Esophagus muscularis mucosa (tissue), 4 donors: ENCODE data around the gene RAB30. TPM values are rescaled to one million over a fixed set of nuclear protein-coding genes. Genes with fewer than 3 reads are reported as not detected.

ENCODE experiments used
- DNase-seq: peaks from one replicate; pipeline ENCODE4 v3.0.0-alpha.2; 2017; ENCODE audit errors: extremely low spot score
- H3K27ac ChIP-seq, 4 donors: fragments of 200-600 bp; sonication (generic); replicated peaks in 1 of 4; 1 replicate in 3 of 4; 2 replicates in 1 of 4; pipeline ENCODE4 v1.5.1; 2016 to 2019; ENCODE audit warnings: mild to moderate bottlenecking in 1 of 4
- H3K27me3 ChIP-seq, 4 donors: fragments of 200-600 bp; sonication (generic); one replicate each; pipeline versions ENCODE4 v1.5.1 to v1.6.0; 2016 to 2019
- H3K36me3 ChIP-seq, 4 donors: fragments of 200-600 bp; sonication (generic); one replicate each; pipeline ENCODE4 v1.5.1; 2016 to 2019
- H3K4me1 ChIP-seq, 4 donors: fragments of 200-600 bp; sonication (generic); one replicate each; pipeline ENCODE4 v1.5.1; 2016 to 2019
- H3K4me3 ChIP-seq, 4 donors: fragments of 200-600 bp; sonication (generic); 1 replicate in 2 of 4; 2 replicates in 2 of 4; pipeline ENCODE4 v1.5.1; 2016 to 2019; ENCODE audit warnings: mild to moderate bottlenecking in 4 of 4, moderate library complexity in 1 of 4
- H3K9me3 ChIP-seq, 4 donors: fragments of 200-600 bp; sonication (generic); 1 replicate in 3 of 4; 2 replicates in 1 of 4; pipeline ENCODE4 v1.5.1; 2016 to 2019
- CTCF ChIP-seq, 3 experiments: fragments of 200-600 bp in 2 of 3; fragments of 450-650 bp in 1 of 3; sonication (generic) in 2 of 3; IDR thresholded peaks; one replicate each; pipeline ENCODE4 v1.5.1; 2017 to 2019; ENCODE audit warnings: antibody characterized with exemption in 3 of 3, mild to moderate bottlenecking in 2 of 3, moderate library complexity in 1 of 3
- EP300 ChIP-seq: sonication (generic); formaldehyde crosslinking; IDR thresholded peaks from one replicate; pipeline ENCODE4 v1.6.1; 2017; ENCODE audit warnings: antibody characterized with exemption
- POLR2A ChIP-seq: fragments of 450-650 bp; IDR thresholded peaks from one replicate; pipeline ENCODE4 v1.6.1; 2017; ENCODE audit warnings: antibody characterized with exemption, moderate library complexity, mild to moderate bottlenecking, low read depth
- POLR2AphosphoS5 ChIP-seq, 2 donors: sonication (generic); formaldehyde crosslinking; IDR thresholded peaks; one replicate each; pipeline ENCODE4 v1.6.1; 2017; ENCODE audit warnings: antibody characterized with exemption in 2 of 2
- WGBS: methylation state at CpG from one replicate; pipeline ENCODE4 v1.1.5; 2018; 5-methylcytosine and 5-hydroxymethylcytosine counted together
- intact Hi-C: fragments of 100-400 bp; cut with DNase I; formaldehyde crosslinking; loops from one replicate; pipeline ENCODE4 v1.15.1; 2023
- total RNA-seq, 4 donors: library from RNA; depleted of rRNA; stranded (reverse); fragments of >200 nt; gene quantifications; one replicate each; pipeline versions ENCODE4 v1.1.0 to v1.2.1, GENCODE V29; 2016

The RAB30 gene
- total RNA-seq, 4 donors from 2014 or later: 11.3 to 19.8 (median 18.2) TPM

GRCh38 chr11:83069441-83070043, 2.2 kb downstream of the RAB30 start:
- Histone ChIP-seq H3K36me3 (peaks cover 0 to 3% (median 0%) of the 10 kb centered on the region in 4 donors), H3K4me1 (peaks cover 42 to 45% (median 44%) of the 10 kb centered on the region in 4 donors), H3K9me3 (no peaks in the 10 kb centered on the region), H3K27ac (peak overlapping the region; percentile 92 to 95 (median 92)), H3K27me3 (no peaks in the 10 kb centered on the region), H3K4me3 (peak overlapping the region; percentile 73 to 85 (median 77))
- no peak for TF ChIP-seq CTCF (IDR thresholded peaks at IDR 0.05)
- TF ChIP-seq POLR2AphosphoS5 (IDR thresholded peaks at IDR 0.05): no peak
- no peak for TF ChIP-seq POLR2A
- no peak for TF ChIP-seq EP300
- intact Hi-C loops: loop anchor here (5.0 to 10.0 kb wide), 4 partner anchors 75 to 167 kb away; partner anchors contain the start of genes DDIAS, PCF11 and PRCP
- no peak for DNase-seq

DNA sequence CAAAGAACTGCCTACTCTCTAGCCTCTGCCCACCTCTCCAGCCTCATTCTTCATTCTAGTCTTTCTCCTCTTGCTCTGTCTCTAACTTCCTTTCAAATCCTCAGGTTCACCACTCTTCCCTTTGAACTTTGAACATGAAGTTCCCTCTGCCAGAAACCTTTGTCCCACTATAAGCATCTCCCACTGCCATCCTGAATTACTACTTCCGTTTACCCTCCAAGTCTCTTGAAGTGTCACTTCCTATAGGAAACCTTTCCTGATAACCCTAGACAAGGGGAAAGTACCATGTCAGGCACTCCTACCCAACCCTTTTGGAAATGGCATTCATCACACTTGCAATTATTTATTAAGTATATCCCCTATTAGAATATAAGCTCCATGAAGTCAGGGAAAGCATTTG, 3.1 kb downstream of the RAB30 start:
- intact Hi-C loops: no loop called here
- Histone ChIP-seq H3K27me3 (no peaks in the 10 kb centered on the region), H3K27ac (peak overlapping the region in 3 of 4 donors; percentile 92 to 95 (median 93)), H3K4me1 (peaks cover 36 to 46% (median 39%) of the 10 kb centered on the region in 4 donors), H3K9me3 (no peaks in the 10 kb centered on the region), H3K36me3 (no peaks in the 10 kb centered on the region), H3K4me3 (no peak overlapping the region)
- DNase-seq: no peak
- 70% methylated on average over 1 of the region's 1 CpG for WGBS
- TF ChIP-seq POLR2A (no peak), CTCF (IDR thresholded peaks at IDR 0.05) (no peak)

- TF ChIP-seq EP300: no peak
- no peak for TF ChIP-seq POLR2AphosphoS5 (IDR thresholded peaks at IDR 0.05)
- TF ChIP-seq POLR2A: no peak
- no peak for TF ChIP-seq CTCF (IDR thresholded peaks at IDR 0.05)
- H3K27me3 ChIP-seq: no peaks in the 10 kb centered on the region
- DNase-seq: no peak
- no peak overlapping the region for H3K27ac ChIP-seq
- no peaks in the 10 kb centered on the region for H3K36me3 ChIP-seq
- intact Hi-C loops: no loop called here
- no peak overlapping the region for H3K4me3 ChIP-seq
- H3K9me3 ChIP-seq: no peaks in the 10 kb centered on the region
- 100% methylated on average over 3 of the region's 3 CpGs for WGBS
- H3K4me1 ChIP-seq: peaks cover 24 to 35% (median 29%) of the 10 kb centered on the region in 4 donors
These were observed 7.7 kb downstream of the RAB30 start for GRCh38 chr11:83064011-83064410.

- peak; percentile 80 for DNase-seq
- Histone ChIP-seq H3K9me3 (no peaks in the 10 kb centered on the region), H3K36me3 (no peaks in the 10 kb centered on the region), H3K4me3 (peak overlapping the region in 2 of 4 donors; percentile 15 to 17), H3K4me1 (peaks cover 16 to 29% (median 23%) of the 10 kb centered on the region in 4 donors), H3K27ac (peak overlapping the region in 2 of 4 donors; percentile 4 to 46), H3K27me3 (no peaks in the 10 kb centered on the region)
- TF ChIP-seq POLR2AphosphoS5 (IDR thresholded peaks at IDR 0.05) (no peak), EP300 (no peak), CTCF (IDR thresholded peaks at IDR 0.05) (no peak), POLR2A (no peak)
- intact Hi-C loops: no loop called here
- WGBS: 40% methylated on average over 7 of the region's 7 CpGs
These were observed 8.5 kb downstream of the RAB30 start for GRCh38 chr11:83063073-83063754.
